K562 (cell line): ENCODE measurements around the gene BCAM. TPM values are rescaled to one million over a fixed set of nuclear protein-coding genes. Genes with fewer than 3 reads are reported as not detected.
"Not testable (repeated sequence)": the region's sequence is repeated elsewhere in the genome, so short reads cannot be mapped to it uniquely, and the experiment has no call there.

Experiments used
- ATAC-seq: fragments of 200-7000 bp; cut with Tn5 transposase; 3 replicates; pipeline ENCODE4 v1.9.1; 2020; ENCODE audit warnings: moderate library complexity
- BruUV-seq: library from RNA; stranded (reverse); fragments of 400-500 nt; replicated peaks from 2 replicates; lab custom pipeline; 2021; lab: Mats Ljungman, UMichigan
- CTCF ChIA-PET: fragments of 300-600 bp; formaldehyde crosslinking; extraction: SDS; loops from one replicate; lab custom pipeline; 2021; ENCODE audit warnings: low intra/inter-chr PET ratio; lab: Yijun Ruan, JAX
- POLR2A ChIA-PET: fragments of 300-600, 350-650 bp; sonication (Branson Sonifier 250); formaldehyde crosslinking; extraction: SDS; loops from one replicate; lab custom pipeline; 2021; ENCODE audit warnings: antibody characterized with exemption, inconsistent platforms; lab: Yijun Ruan, JAX
- DNase-seq, 4 experiments: peaks; one replicate each; pipeline versions ENCODE4 v3.0.0 to v3.0.0-alpha.2; 2011 to 2018; ENCODE audit warnings: low spot score in 3 of 4, mixed read lengths in 3 of 4; ENCODE audit errors: extremely low read depth in 1 of 4
- FAIRE-seq: peaks from 2 replicates; lab custom pipeline; 2011; peaks lifted over from hg19 to GRCh38; lab: Jason Lieb, UNC
- H2AFZ ChIP-seq: 2 replicates; pipeline ENCODE4 v1.6.0; 2011; ENCODE audit warnings: low read depth, low read length, control low read depth, inconsistent platforms
- H3K27ac ChIP-seq: fragments of 200-600 bp; 3 replicates; pipeline ENCODE4 v1.8.0; 2011; ENCODE audit warnings: low read depth, mild to moderate bottlenecking, control low read depth, inconsistent platforms, low read length, moderate library complexity, mixed read lengths; ENCODE audit errors: extremely low read depth
- H3K27me3 ChIP-seq, 2 experiments: fragments of 300-600 bp in 1 of 2; 2 replicates in 1 of 2; 3 replicates in 1 of 2; pipeline versions ENCODE4 v1.6.0 to v1.8.0; 2011; ENCODE audit warnings: inconsistent platforms in 2 of 2, low read length in 2 of 2, mild to moderate bottlenecking in 1 of 2, mixed read lengths in 1 of 2, moderate library complexity in 1 of 2; ENCODE audit not compliant: control insufficient read depth in 2 of 2, insufficient read depth in 2 of 2
- H3K36me3 ChIP-seq: fragments of 300-600 bp; 3 replicates; pipeline ENCODE4 v1.8.0; 2011; ENCODE audit warnings: mild to moderate bottlenecking, low read length, inconsistent platforms; ENCODE audit not compliant: control insufficient read depth, insufficient read depth
- H3K4me1 ChIP-seq, 2 experiments: fragments of 200-600 bp in 1 of 2; replicated peaks in 1 of 2; 2 replicates in 1 of 2; 3 replicates in 1 of 2; pipeline versions ENCODE4 v1.5.1 to v1.8.0; 2011; ENCODE audit warnings: inconsistent platforms in 2 of 2, low read length in 2 of 2, mild to moderate bottlenecking in 1 of 2, mixed read lengths in 1 of 2, moderate library complexity in 1 of 2; ENCODE audit not compliant: control insufficient read depth in 2 of 2, insufficient read depth in 2 of 2
- H3K4me2 ChIP-seq: 2 replicates; pipeline ENCODE4 v1.6.1; 2011; ENCODE audit warnings: low read length, control low read depth, inconsistent platforms, mixed read lengths; ENCODE audit not compliant: insufficient read depth
- H3K4me3 ChIP-seq: fragments of 200-600 bp; sonication (generic), shearing (Covaris generic); 2 replicates; pipeline ENCODE4 v1.5.1; 2016; ENCODE audit warnings: control low read depth, inconsistent platforms
- H3K79me2 ChIP-seq: fragments of 200-600 bp; 3 replicates; pipeline ENCODE4 v1.8.0; 2011; ENCODE audit warnings: low read length, inconsistent platforms; ENCODE audit not compliant: control insufficient read depth, insufficient read depth
- H3K9ac ChIP-seq, 2 experiments: 2 replicates each; pipeline versions ENCODE4 v1.6.0 to v1.6.1; 2011; ENCODE audit warnings: low read depth in 2 of 2, low read length in 2 of 2, control low read depth in 1 of 2, inconsistent platforms in 1 of 2, mild to moderate bottlenecking in 1 of 2, mixed read lengths in 1 of 2; ENCODE audit not compliant: insufficient read depth in 1 of 2
- H3K9me1 ChIP-seq: one replicate; pipeline ENCODE4 v1.6.0; 2011; ENCODE audit warnings: inconsistent platforms, mild to moderate bottlenecking, low read length, moderate library complexity; ENCODE audit not compliant: control insufficient read depth, insufficient read depth
- H3K9me3 ChIP-seq: replicated peaks from 2 replicates; pipeline ENCODE4 v1.5.1; 2011; ENCODE audit warnings: low read depth, low read length, inconsistent platforms; ENCODE audit not compliant: control insufficient read depth, insufficient read depth
- H4K20me1 ChIP-seq: replicated peaks from 2 replicates; pipeline ENCODE4 v1.6.1; 2011; ENCODE audit warnings: low read length, inconsistent platforms, mixed read lengths; ENCODE audit not compliant: control insufficient read depth, insufficient read depth
- COPS2 ChIP-seq: fragments of 450-650 bp; conservative IDR thresholded peaks from 2 replicates; pipeline ENCODE4 v1.6.1; 2016; ENCODE audit warnings: mild to moderate bottlenecking, moderate library complexity
- HNRNPK ChIP-seq: fragments of 200-400 bp; formaldehyde crosslinking; IDR thresholded peaks from one replicate; pipeline ENCODE4 v1.6.1; 2018; ENCODE audit warnings: mild to moderate bottlenecking, low read depth, low read length; ENCODE audit not compliant: poor library complexity, severe bottlenecking
- PHB2 ChIP-seq: fragments of 450-650 bp; IDR thresholded peaks from 2 replicates; pipeline ENCODE4 v1.6.1; 2017; ENCODE audit warnings: low read depth
- ZKSCAN1 ChIP-seq: fragments of 150-350 bp; IDR thresholded peaks from 2 replicates; pipeline ENCODE4 v1.6.1; 2016; ENCODE audit warnings: low read depth, low read length
- ZNF24 ChIP-seq: fragments of 450-650 bp; IDR thresholded peaks from 2 replicates; pipeline ENCODE4 v1.6.1; 2016
- WGBS: fragments of 100-300 bp; shearing (Covaris generic); methylation state at CpG from one replicate; pipeline ENCODE4 v1.1.6; 2016; ENCODE audit warnings: low coverage, mixed read lengths; ENCODE audit not compliant: insufficient coverage; ENCODE audit errors: missing lambda C conversion rate; 5-methylcytosine and 5-hydroxymethylcytosine counted together
- in situ Hi-C: fragments of 300-500 bp; cut with MboI; formaldehyde crosslinking; loops from 4 replicates; pipeline ENCODE4 v1.15.0; 2018; ENCODE audit warnings: inconsistent platforms, mixed read lengths
- intact Hi-C: fragments of 100-400 bp; cut with micrococcal nuclease; formaldehyde crosslinking; loops from 2 replicates; pipeline ENCODE4 v1.14.2; 2022
- polyA plus RNA-seq, 8 experiments: library from polyadenylated mRNA; depleted of rRNA in 4 of 8; stranded (reverse) in 5 of 8; unstranded in 3 of 8; fragments of >200 nt; fragmentation: Nextera tagmentation in 2 of 8; fragmentation: Illumina TruSeq in 1 of 8; extraction: Ambion mirVana in 2 of 8; extraction: Trizol in 1 of 8; gene quantifications; 2 replicates each; pipeline versions ENCODE4 v1.2.1 to v1.2.3, GENCODE V29; 2011 to 2014; ENCODE audit warnings: inconsistent platforms in 1 of 8, missing spikeins in 1 of 8
- total RNA-seq, 7 experiments: library from RNA; depleted of rRNA in 6 of 7; stranded (reverse); fragments of >200 nt in 6 of 7; fragmentation: Illumina TruSeq in 2 of 7; extraction: Trizol in 2 of 7; gene quantifications; 2 replicates each; pipeline versions ENCODE4 v1.2.1 to v1.2.3, GENCODE V29; 2011 to 2021; ENCODE audit warnings: low replicate concordance in 1 of 7

The BCAM gene
- total and polyA plus RNA-seq, 9 of the 15 experiments (the other 6 are each of a cell fraction or from before 2014, with no cell fraction given): 0.07 to 1.3 (median 0.33) TPM; not detected in 2

GRCh38 chr19:44823373-44823698, 14.4 kb downstream of the BCAM start (continued):
- TF ChIP-seq HNRNPK (no peak), COPS2 (no peak)

- DNase-seq: no peak
- in situ Hi-C loops (no loop called here), intact Hi-C loops (no loop called here)
- ChIA-PET CTCF (no interaction called here), POLR2A (no interaction called here)
- Histone ChIP-seq H3K79me2 (no peaks in the 10 kb centered on the region), H2AFZ (no peak overlapping the region), H3K27ac (no peak overlapping the region), H3K9me3 (no peaks in the 10 kb centered on the region; the same call in 1 of the 2 replicates), H3K27me3 (peaks cover 35 to 44% of the 10 kb centered on the region in 2 experiments), H3K4me2 (no peak overlapping the region), H3K9ac (no peak overlapping the region), H4K20me1 (no peaks in the 10 kb centered on the region; the same call in 1 of the 2 replicates), H3K9me1 (no peaks in the 10 kb centered on the region), H3K36me3 (no peaks in the 10 kb centered on the region), H3K4me1 (peaks cover 0 to 8% of the 10 kb centered on the region in 2 experiments; a peak in 2 of 5 replicates), H3K4me3 (no peak overlapping the region)
- WGBS: 14% methylated on average over 4 of the region's 4 CpGs
- TF ChIP-seq ZNF24 (no peak), ZKSCAN1 (no peak), PHB2 (no peak)
- no peak for ATAC-seq
- FAIRE-seq: no peak
- no TSS peak for BruUV-seq
Observed at GRCh38 chr19:44824761-44825160, 15.9 kb downstream of the BCAM start.

GRCh38 chr19:44832875-44833274, 24.0 kb downstream of the BCAM start:
- DNase-seq, CTCF ChIA-PET, H3K4me1 ChIP-seq, H3K27ac ChIP-seq, H3K9me3 ChIP-seq, H3K9ac ChIP-seq, H3K79me2 ChIP-seq, BruUV-seq, H3K36me3 ChIP-seq, H3K4me2 ChIP-seq, ATAC-seq, intact Hi-C loops, H4K20me1 ChIP-seq, H3K4me3 ChIP-seq, H3K9me1 ChIP-seq, FAIRE-seq, H2AFZ ChIP-seq, in situ Hi-C loops: not testable (repeated sequence)
- 15% methylated on average over 6 of the region's 6 CpGs for WGBS
- H3K27me3 ChIP-seq: peaks cover 13 to 31% of the 10 kb centered on the region in 2 experiments; a peak in 3 of 5 replicates
- POLR2A ChIA-PET: interaction anchor here (0.6 to 0.7 kb wide), 2 partner anchors 11 to 96 kb away, joined by 3 to 5 read pairs; no protein-coding TSS in a partner anchor

- H2AFZ ChIP-seq, FAIRE-seq, H3K79me2 ChIP-seq, H3K4me1 ChIP-seq, DNase-seq, intact Hi-C loops, in situ Hi-C loops, H3K4me2 ChIP-seq, H3K9me1 ChIP-seq, BruUV-seq, H3K27ac ChIP-seq, H3K36me3 ChIP-seq, CTCF ChIA-PET, H4K20me1 ChIP-seq, ATAC-seq, H3K4me3 ChIP-seq, H3K9ac ChIP-seq, H3K9me3 ChIP-seq: not testable (repeated sequence)
- peaks cover 14 to 31% of the 10 kb centered on the region in 2 experiments; a peak in 3 of 5 replicates for H3K27me3 ChIP-seq
- POLR2A ChIA-PET: interaction anchor here (0.6 kb wide), 1 partner anchor 596 kb away, joined by 3 read pairs; no protein-coding TSS in a partner anchor
- WGBS: 5% methylated on average over 8 of the region's 8 CpGs
Observed at GRCh38 chr19:44834399-44834798, 25.5 kb downstream of the BCAM start.
